HepG2 (cell line): Measurements from ENCODE around the gene BGN. TPM values are rescaled to one million over a fixed set of nuclear protein-coding genes. Genes with fewer than 3 reads are reported as not detected.

Source experiments
- ATAC-seq: fragments of 200-7000 bp; cut with Tn5 transposase; 3 replicates; pipeline ENCODE4 v1.9.1; 2020; ENCODE audit warnings: mild to moderate bottlenecking, moderate library complexity
- BruUV-seq: library from RNA; stranded (reverse); fragments of 400-500 nt; replicated peaks from 2 replicates; lab custom pipeline; 2021; lab: Mats Ljungman, UMichigan
- CTCF ChIA-PET: fragments of 300-600 bp; formaldehyde crosslinking; extraction: SDS; loops from one replicate; lab custom pipeline; 2021; ENCODE audit warnings: low total read pairs, inconsistent platforms, low intra/inter-chr PET ratio; lab: Yijun Ruan, JAX
- POLR2A ChIA-PET: fragments of 350-600 bp; sonication (Branson Sonifier 250); formaldehyde crosslinking; loops from one replicate; lab custom pipeline; 2020; ENCODE audit warnings: antibody characterized with exemption, inconsistent platforms; lab: Yijun Ruan, JAX
- DNase-seq: peaks from one replicate; pipeline ENCODE4 v3.0.0-alpha.2; 2015; ENCODE audit warnings: low spot score
- FAIRE-seq: peaks from 3 replicates; lab custom pipeline; 2011; peaks lifted over from hg19 to GRCh38; lab: Jason Lieb, UNC
- H2AFZ ChIP-seq: one replicate; pipeline ENCODE4 v1.6.1; 2011; ENCODE audit warnings: low read length, inconsistent platforms
- H3K27ac ChIP-seq: fragments of 300-600 bp; 3 replicates; pipeline ENCODE4 v1.8.0; 2011; ENCODE audit warnings: mixed run types, mild to moderate bottlenecking, mixed read lengths, low read length, inconsistent platforms; ENCODE audit not compliant: insufficient read depth; ENCODE audit errors: extremely low read length
- H3K27me3 ChIP-seq, 2 experiments: fragments of 200-600 bp in 1 of 2; 2 replicates in 1 of 2; 3 replicates in 1 of 2; pipeline versions ENCODE4 v1.6.0 to v1.8.0; 2011; ENCODE audit warnings: low read length in 2 of 2, mild to moderate bottlenecking in 2 of 2, moderate library complexity in 2 of 2, inconsistent platforms in 1 of 2; ENCODE audit not compliant: insufficient read depth in 2 of 2, control insufficient read depth in 1 of 2
- H3K36me3 ChIP-seq, 2 experiments: fragments of 200-600 bp in 1 of 2; replicated peaks in 1 of 2; 2 replicates in 1 of 2; 3 replicates in 1 of 2; pipeline versions ENCODE4 v1.5.1 to v1.8.0; 2011; ENCODE audit warnings: low read length in 2 of 2, inconsistent platforms in 1 of 2; ENCODE audit not compliant: insufficient read depth in 2 of 2, control insufficient read depth in 1 of 2
- H3K4me1 ChIP-seq: 2 replicates; pipeline ENCODE4 v1.5.1; 2012; ENCODE audit warnings: low read length, inconsistent platforms; ENCODE audit not compliant: insufficient read depth
- H3K4me2 ChIP-seq: 2 replicates; pipeline ENCODE4 v1.6.0; 2011; ENCODE audit warnings: low read depth, low read length, inconsistent platforms
- H3K4me3 ChIP-seq, 3 experiments: fragments of 200-600 bp in 1 of 3; sonication (generic), shearing (Covaris generic) in 1 of 3; replicated peaks in 1 of 3; 2 replicates each; pipeline ENCODE4 v1.5.1; 2011 to 2016; ENCODE audit warnings: low read length in 3 of 3, inconsistent platforms in 2 of 3, low read depth in 2 of 3, mild to moderate bottlenecking in 2 of 3, control low read depth in 1 of 3, mixed read lengths in 1 of 3; ENCODE audit not compliant: insufficient read depth in 1 of 3
- H3K79me2 ChIP-seq: one replicate; pipeline ENCODE4 v1.6.1; 2011; ENCODE audit warnings: low read length, inconsistent platforms; ENCODE audit not compliant: insufficient read depth
- H3K9ac ChIP-seq: 2 replicates; pipeline ENCODE4 v1.6.0; 2011; ENCODE audit warnings: mild to moderate bottlenecking, low read depth, low read length, inconsistent platforms; ENCODE audit not compliant: insufficient read depth
- H3K9me3 ChIP-seq: 2 replicates; pipeline ENCODE4 v1.5.1; 2012; ENCODE audit warnings: mild to moderate bottlenecking, low read length
- H4K20me1 ChIP-seq: 2 replicates; pipeline ENCODE4 v1.6.0; 2011; ENCODE audit warnings: inconsistent platforms, mild to moderate bottlenecking, low read length, moderate library complexity; ENCODE audit not compliant: insufficient read depth
- CBX1 ChIP-seq: IDR thresholded peaks from one replicate; pipeline ENCODE4 v1.6.1; 2016; ENCODE audit warnings: antibody characterized with exemption, low read depth
- CREBL2 ChIP-seq: sonication (generic); formaldehyde crosslinking; IDR thresholded peaks from 2 replicates; pipeline ENCODE4 v1.8.1; 2023; ENCODE audit warnings: missing genetic modification reagents, mild to moderate bottlenecking, borderline replicate concordance
- KLF9 ChIP-seq: IDR thresholded peaks from 2 replicates; pipeline ENCODE4 v1.6.1; 2016; ENCODE audit warnings: low read depth
- MIER3 ChIP-seq: IDR thresholded peaks from 2 replicates; pipeline ENCODE4 v1.6.1; 2016; ENCODE audit warnings: missing compliant biosample characterization, borderline replicate concordance
- PHB2 ChIP-seq: fragments of 450-650 bp; IDR thresholded peaks from 2 replicates; pipeline ENCODE4 v1.6.1; 2018; ENCODE audit not compliant: partially characterized antibody
- TEAD3 ChIP-seq: optimal IDR thresholded peaks from 2 replicates; pipeline ENCODE3; 2016; ENCODE audit warnings: borderline replicate concordance
- ZBTB25 ChIP-seq: IDR thresholded peaks from 2 replicates; pipeline ENCODE4 v1.6.1; 2018; ENCODE audit warnings: missing genetic modification reagents
- WGBS: methylation state at CpG from one replicate; pipeline ENCODE4 v1.1.6; 2017; ENCODE audit warnings: low lambda C conversion rate; 5-methylcytosine and 5-hydroxymethylcytosine counted together
- in situ Hi-C: cut with HindIII; loops from 2 replicates; pipeline ENCODE4 v1.10.0; 2017; ENCODE audit warnings: low pct_unique_long_range_greater_than_20kb; ENCODE audit not compliant: extremely low pct_ligation_motif_present
- intact Hi-C: fragments of 100-400 bp; cut with micrococcal nuclease; formaldehyde crosslinking; loops from one replicate; pipeline ENCODE4 v1.10.0; 2022; ENCODE audit not compliant: unreplicated experiment
- polyA plus RNA-seq, 8 experiments: library from polyadenylated mRNA; depleted of rRNA in 3 of 8; stranded (reverse) in 7 of 8; unstranded in 1 of 8; fragments of >200 nt; fragmentation: Illumina TruSeq in 4 of 8; extraction: Trizol in 4 of 8; gene quantifications; 2 replicates each; pipeline versions ENCODE4 v1.2.1 to v1.2.3, GENCODE V29; 2011 to 2016; ENCODE audit warnings: low read depth in 4 of 8, missing spikeins in 1 of 8, mixed read lengths in 1 of 8; ENCODE audit not compliant: insufficient read depth in 1 of 8
- total RNA-seq, 5 experiments: library from RNA; depleted of rRNA; stranded (reverse); fragments of >200 nt; fragmentation: Illumina TruSeq; extraction: Trizol; gene quantifications; 2 replicates each; pipeline ENCODE4 v1.2.3, GENCODE V29; 2016; ENCODE audit warnings: low read depth in 1 of 5
- TF ChIP-seq, protein P1 (sequence below): sonication (generic); formaldehyde crosslinking; IDR thresholded peaks from 2 replicates; pipeline ENCODE4 v1.4.0; 2020; ENCODE audit warnings: missing genetic modification reagents
- TF ChIP-seq, protein P2 (sequence below): sonication (generic); formaldehyde crosslinking; IDR thresholded peaks from 2 replicates; pipeline ENCODE4 v1.4.0; 2020; ENCODE audit warnings: mild to moderate bottlenecking, missing genetic modification reagents

Gene BGN
- total and polyA plus RNA-seq, 2 of the 13 experiments (the other 11 are each of a cell fraction or from before 2014, with no cell fraction given) = 0.18 to 0.63 TPM

- FAIRE-seq (no peak), DNase-seq (no peak), ATAC-seq (no peak)
- Histone ChIP-seq H3K4me1 (no peaks in the 10 kb centered on the region; the same call in 1 of the 2 replicates), H3K27me3 (peaks cover 3 to 13% of the 10 kb centered on the region in 2 experiments; a peak in 2 of 5 replicates), H3K27ac (no peak overlapping the region), H3K9ac (no peak overlapping the region), H3K79me2 (no peaks in the 10 kb centered on the region), H3K9me3 (no peaks in the 10 kb centered on the region), H3K36me3 (no peaks in the 10 kb centered on the region), H3K4me3 (no peak overlapping the region), H4K20me1 (no peaks in the 10 kb centered on the region), H2AFZ (no peak overlapping the region), H3K4me2 (no peak overlapping the region)
- TF ChIP-seq CBX1 (no peak), MIER3 (CRISPR knock-in tag) (no peak), TEAD3 (CRISPR knock-in tag) (no peak)
- in situ Hi-C loops (no loop called here), intact Hi-C loops (no loop called here)
- CTCF ChIA-PET = no interaction called here
- no CpG with 5 or more reads among the region's 7 CpGs for WGBS
- POLR2A ChIA-PET = no interaction called here
- no TSS peak for BruUV-seq
These were observed 31.3 kb downstream of the BGN start for GRCh38 chrX:153526042-153526441.

DNA sequence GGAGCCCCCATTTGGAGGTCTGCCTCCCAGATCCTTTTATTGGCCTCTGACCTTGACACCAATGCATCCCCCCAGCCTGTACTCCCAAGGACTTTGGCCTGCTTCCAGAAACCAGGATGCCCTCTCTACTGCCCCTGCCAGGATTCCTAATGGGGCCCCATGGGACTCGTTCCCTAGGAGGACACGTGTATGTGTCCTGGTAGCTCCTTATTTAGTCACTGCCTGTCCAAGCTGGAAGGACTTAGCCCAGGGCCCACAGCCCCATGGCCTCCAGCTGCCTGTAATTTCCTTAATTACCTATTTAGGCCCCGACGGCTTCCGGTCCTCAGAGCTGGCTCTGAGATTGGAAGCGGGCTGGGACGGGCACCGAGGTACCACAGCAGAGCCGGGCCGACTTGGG is 32.0 kb downstream of the BGN start:
- BruUV-seq = no TSS peak
- in situ Hi-C loops (no loop called here), intact Hi-C loops (no loop called here)
- DNase-seq (no peak), ATAC-seq (no peak), FAIRE-seq (no peak)
- Histone ChIP-seq H3K9ac (no peak overlapping the region), H3K4me2 (no peak overlapping the region), H4K20me1 (no peaks in the 10 kb centered on the region), H2AFZ (no peak overlapping the region), H3K9me3 (no peaks in the 10 kb centered on the region), H3K36me3 (no peaks in the 10 kb centered on the region), H3K27me3 (peaks cover 3 to 13% of the 10 kb centered on the region in 2 experiments; a peak in 2 of 5 replicates), H3K27ac (no peak overlapping the region), H3K4me3 (no peak overlapping the region), H3K79me2 (no peaks in the 10 kb centered on the region), H3K4me1 (no peaks in the 10 kb centered on the region; the same call in 1 of the 2 replicates)
- CTCF ChIA-PET = no interaction called here
- no CpG with 5 or more reads among the region's 10 CpGs for WGBS
- POLR2A ChIA-PET = no interaction called here
- TF ChIP-seq PHB2 = no peak
- no peak for TF ChIP-seq CREBL2 (CRISPR knock-in tag)
- no peak for TF ChIP-seq ZBTB25 (CRISPR knock-in tag)
- no peak for TF ChIP-seq KLF9 (CRISPR knock-in tag)
- TF ChIP-seq, protein P1, sequence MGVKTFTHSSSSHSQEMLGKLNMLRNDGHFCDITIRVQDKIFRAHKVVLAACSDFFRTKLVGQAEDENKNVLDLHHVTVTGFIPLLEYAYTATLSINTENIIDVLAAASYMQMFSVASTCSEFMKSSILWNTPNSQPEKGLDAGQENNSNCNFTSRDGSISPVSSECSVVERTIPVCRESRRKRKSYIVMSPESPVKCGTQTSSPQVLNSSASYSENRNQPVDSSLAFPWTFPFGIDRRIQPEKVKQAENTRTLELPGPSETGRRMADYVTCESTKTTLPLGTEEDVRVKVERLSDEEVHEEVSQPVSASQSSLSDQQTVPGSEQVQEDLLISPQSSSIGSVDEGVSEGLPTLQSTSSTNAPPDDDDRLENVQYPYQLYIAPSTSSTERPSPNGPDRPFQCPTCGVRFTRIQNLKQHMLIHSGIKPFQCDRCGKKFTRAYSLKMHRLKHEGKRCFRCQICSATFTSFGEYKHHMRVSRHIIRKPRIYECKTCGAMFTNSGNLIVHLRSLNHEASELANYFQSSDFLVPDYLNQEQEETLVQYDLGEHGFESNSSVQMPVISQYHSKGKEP (CRISPR knock-in tag) = no peak
- TF ChIP-seq, protein P2, sequence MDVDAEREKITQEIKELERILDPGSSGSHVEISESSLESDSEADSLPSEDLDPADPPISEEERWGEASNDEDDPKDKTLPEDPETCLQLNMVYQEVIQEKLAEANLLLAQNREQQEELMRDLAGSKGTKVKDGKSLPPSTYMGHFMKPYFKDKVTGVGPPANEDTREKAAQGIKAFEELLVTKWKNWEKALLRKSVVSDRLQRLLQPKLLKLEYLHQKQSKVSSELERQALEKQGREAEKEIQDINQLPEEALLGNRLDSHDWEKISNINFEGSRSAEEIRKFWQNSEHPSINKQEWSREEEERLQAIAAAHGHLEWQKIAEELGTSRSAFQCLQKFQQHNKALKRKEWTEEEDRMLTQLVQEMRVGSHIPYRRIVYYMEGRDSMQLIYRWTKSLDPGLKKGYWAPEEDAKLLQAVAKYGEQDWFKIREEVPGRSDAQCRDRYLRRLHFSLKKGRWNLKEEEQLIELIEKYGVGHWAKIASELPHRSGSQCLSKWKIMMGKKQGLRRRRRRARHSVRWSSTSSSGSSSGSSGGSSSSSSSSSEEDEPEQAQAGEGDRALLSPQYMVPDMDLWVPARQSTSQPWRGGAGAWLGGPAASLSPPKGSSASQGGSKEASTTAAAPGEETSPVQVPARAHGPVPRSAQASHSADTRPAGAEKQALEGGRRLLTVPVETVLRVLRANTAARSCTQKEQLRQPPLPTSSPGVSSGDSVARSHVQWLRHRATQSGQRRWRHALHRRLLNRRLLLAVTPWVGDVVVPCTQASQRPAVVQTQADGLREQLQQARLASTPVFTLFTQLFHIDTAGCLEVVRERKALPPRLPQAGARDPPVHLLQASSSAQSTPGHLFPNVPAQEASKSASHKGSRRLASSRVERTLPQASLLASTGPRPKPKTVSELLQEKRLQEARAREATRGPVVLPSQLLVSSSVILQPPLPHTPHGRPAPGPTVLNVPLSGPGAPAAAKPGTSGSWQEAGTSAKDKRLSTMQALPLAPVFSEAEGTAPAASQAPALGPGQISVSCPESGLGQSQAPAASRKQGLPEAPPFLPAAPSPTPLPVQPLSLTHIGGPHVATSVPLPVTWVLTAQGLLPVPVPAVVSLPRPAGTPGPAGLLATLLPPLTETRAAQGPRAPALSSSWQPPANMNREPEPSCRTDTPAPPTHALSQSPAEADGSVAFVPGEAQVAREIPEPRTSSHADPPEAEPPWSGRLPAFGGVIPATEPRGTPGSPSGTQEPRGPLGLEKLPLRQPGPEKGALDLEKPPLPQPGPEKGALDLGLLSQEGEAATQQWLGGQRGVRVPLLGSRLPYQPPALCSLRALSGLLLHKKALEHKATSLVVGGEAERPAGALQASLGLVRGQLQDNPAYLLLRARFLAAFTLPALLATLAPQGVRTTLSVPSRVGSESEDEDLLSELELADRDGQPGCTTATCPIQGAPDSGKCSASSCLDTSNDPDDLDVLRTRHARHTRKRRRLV (CRISPR knock-in tag) = no peak
